H1 (cell line): ENCODE data around the gene CEP41. TPM values are rescaled to one million over a fixed set of nuclear protein-coding genes. Genes with fewer than 3 reads are reported as not detected.

Source experiments
- CTCF ChIA-PET: fragments of 300-600 bp; sonication (Branson Sonifier 250); formaldehyde crosslinking; loops from one replicate; lab custom pipeline; 2021; ENCODE audit not compliant: partially characterized antibody; lab: Charles Lee
- POLR2A ChIA-PET: fragments of 300-600 bp; sonication (Branson Sonifier 250); formaldehyde crosslinking; loops from one replicate; lab custom pipeline; 2021; ENCODE audit warnings: inconsistent platforms; ENCODE audit not compliant: partially characterized antibody; lab: Charles Lee
- DNase-seq, 2 experiments: peaks; one replicate each; pipeline versions ENCODE4 v3.0.0 to v3.0.0-alpha.2; 2010 to 2022; ENCODE audit warnings: low spot score in 2 of 2, low read depth in 1 of 2, mixed read lengths in 1 of 2
- FAIRE-seq: peaks from 2 replicates; lab custom pipeline; 2011; peaks lifted over from hg19 to GRCh38; lab: Jason Lieb, UNC
- H2AFZ ChIP-seq: 2 replicates; pipeline ENCODE4 v1.8.1; 2012; ENCODE audit warnings: low read length, inconsistent platforms
- H2AK5ac ChIP-seq: 2 replicates; pipeline ENCODE4 v1.6.1; 2013; ENCODE audit warnings: low read depth, low read length
- H2BK120ac ChIP-seq: replicated peaks from 2 replicates; pipeline ENCODE3; 2013; ENCODE audit warnings: low read depth, low read length, inconsistent platforms
- H2BK12ac ChIP-seq: 2 replicates; pipeline ENCODE4 v1.6.1; 2013; ENCODE audit warnings: low read depth, low read length
- H2BK15ac ChIP-seq: 2 replicates; pipeline ENCODE4 v1.6.1; 2013; ENCODE audit warnings: low read length
- H2BK20ac ChIP-seq: 2 replicates; pipeline ENCODE4 v1.6.1; 2013; ENCODE audit warnings: low read length
- H2BK5ac ChIP-seq: 2 replicates; pipeline ENCODE4 v1.6.1; 2013; ENCODE audit warnings: low read depth, low read length
- H3K14ac ChIP-seq: 2 replicates; pipeline ENCODE4 v1.6.1; 2013; ENCODE audit warnings: inconsistent platforms; ENCODE audit not compliant: insufficient read length
- H3K18ac ChIP-seq: 2 replicates; pipeline ENCODE4 v1.6.1; 2013; ENCODE audit warnings: low read length; ENCODE audit errors: extremely low read depth
- H3K23ac ChIP-seq: 2 replicates; pipeline ENCODE4 v1.6.1; 2013; ENCODE audit warnings: inconsistent platforms; ENCODE audit not compliant: insufficient read length
- H3K23me2 ChIP-seq: 2 replicates; pipeline ENCODE4 v1.6.1; 2013; ENCODE audit warnings: low read depth, low read length
- H3K27ac ChIP-seq: 2 replicates; pipeline ENCODE4 v1.6.1; 2011; ENCODE audit warnings: low read depth, low read length, inconsistent platforms
- H3K27me3 ChIP-seq, 4 experiments: replicated peaks in 1 of 4; 1 replicate in 1 of 4; 2 replicates in 3 of 4; pipeline versions ENCODE4 v1.6.1 to v1.8.1; 2011 to 2013; ENCODE audit warnings: low read length in 3 of 4, mild to moderate bottlenecking in 3 of 4, inconsistent platforms in 2 of 4, mixed read lengths in 2 of 4, moderate library complexity in 1 of 4; ENCODE audit not compliant: control insufficient read depth in 3 of 4, insufficient read depth in 3 of 4; ENCODE audit errors: extremely low read depth in 1 of 4
- H3K36me3 ChIP-seq, 4 experiments: 2 replicates each; pipeline versions ENCODE4 v1.6.1 to v1.8.1; 2011 to 2013; ENCODE audit warnings: mild to moderate bottlenecking in 4 of 4, low read length in 3 of 4, moderate library complexity in 2 of 4, control low read depth in 1 of 4, inconsistent platforms in 1 of 4; ENCODE audit not compliant: insufficient read depth in 4 of 4, control insufficient read depth in 2 of 4
- H3K4ac ChIP-seq: replicated peaks from 2 replicates; pipeline ENCODE3; 2013; ENCODE audit warnings: low read length, low read depth, mixed read lengths, inconsistent platforms; ENCODE audit not compliant: insufficient read length
- H3K4me1 ChIP-seq, 4 experiments: replicated peaks in 1 of 4; 1 replicate in 1 of 4; 2 replicates in 3 of 4; pipeline versions ENCODE4 v1.6.1 to v1.8.1; 2011 to 2013; ENCODE audit warnings: low read length in 3 of 4, inconsistent platforms in 2 of 4, mixed read lengths in 1 of 4; ENCODE audit not compliant: insufficient read depth in 4 of 4, control insufficient read depth in 3 of 4
- H3K4me2 ChIP-seq, 2 experiments: 2 replicates each; pipeline versions ENCODE4 v1.6.1 to v1.8.1; 2011 to 2013; ENCODE audit warnings: low read depth in 2 of 2, low read length in 2 of 2, control low read depth in 1 of 2, inconsistent platforms in 1 of 2, mild to moderate bottlenecking in 1 of 2; ENCODE audit not compliant: insufficient read depth in 1 of 2
- H3K4me3 ChIP-seq, 4 experiments: fragments of 200-600, 300-600 bp in 1 of 4; sonication (generic), shearing (Covaris generic), sonication (Bioruptor Twin) in 1 of 4; 2 replicates each; pipeline versions ENCODE4 v1.5.1 to v1.8.1; 2011 to 2016; ENCODE audit warnings: low read length in 4 of 4, low read depth in 3 of 4, control low read depth in 2 of 4, inconsistent platforms in 2 of 4, mild to moderate bottlenecking in 2 of 4, mixed read lengths in 1 of 4, moderate library complexity in 1 of 4; ENCODE audit not compliant: insufficient read depth in 2 of 4; ENCODE audit errors: extremely low read depth in 1 of 4
- H3K56ac ChIP-seq: replicated peaks from 2 replicates; pipeline ENCODE3; 2013; ENCODE audit warnings: low read depth, mild to moderate bottlenecking, mixed read lengths, low read length, inconsistent platforms; ENCODE audit not compliant: insufficient read length
- H3K79me1 ChIP-seq: 2 replicates; pipeline ENCODE4 v1.6.1; 2013; ENCODE audit warnings: low read depth, low read length, control low read depth
- H3K79me2 ChIP-seq, 2 experiments: 2 replicates each; pipeline versions ENCODE4 v1.6.1 to v1.8.1; 2012 to 2013; ENCODE audit warnings: low read length in 2 of 2, mild to moderate bottlenecking in 2 of 2, inconsistent platforms in 1 of 2; ENCODE audit not compliant: insufficient read depth in 2 of 2, control insufficient read depth in 1 of 2
- H3K9ac ChIP-seq, 4 experiments: replicated peaks in 1 of 4; 1 replicate in 1 of 4; 2 replicates in 3 of 4; pipeline versions ENCODE4 v1.6.1 to v1.8.1; 2011 to 2013; ENCODE audit warnings: low read depth in 3 of 4, low read length in 3 of 4, control low read depth in 2 of 4, mild to moderate bottlenecking in 2 of 4, moderate library complexity in 2 of 4, inconsistent platforms in 1 of 4; ENCODE audit errors: extremely low read depth in 1 of 4
- H3K9me3 ChIP-seq, 2 experiments: 2 replicates each; pipeline versions ENCODE4 v1.6.1 to v1.8.1; 2012 to 2013; ENCODE audit warnings: mild to moderate bottlenecking in 2 of 2, moderate library complexity in 2 of 2, control low read depth in 1 of 2, inconsistent platforms in 1 of 2, low read depth in 1 of 2, low read length in 1 of 2, mixed read lengths in 1 of 2; ENCODE audit not compliant: insufficient read depth in 2 of 2
- H4K20me1 ChIP-seq, 2 experiments: replicated peaks in 1 of 2; 2 replicates each; pipeline versions ENCODE3 to v1.8.1; 2011 to 2013; ENCODE audit warnings: inconsistent platforms in 2 of 2, low read length in 2 of 2, mild to moderate bottlenecking in 1 of 2; ENCODE audit not compliant: insufficient read depth in 2 of 2, control insufficient read depth in 1 of 2
- H4K5ac ChIP-seq: 2 replicates; pipeline ENCODE4 v1.6.1; 2013; ENCODE audit warnings: low read length, low read depth, mixed read lengths, inconsistent platforms; ENCODE audit not compliant: insufficient read length
- H4K8ac ChIP-seq: 2 replicates; pipeline ENCODE4 v1.8.0; 2013; ENCODE audit warnings: mild to moderate bottlenecking, moderate library complexity, low read length, inconsistent platforms; ENCODE audit not compliant: insufficient read depth; ENCODE audit errors: extremely low read depth
- H4K91ac ChIP-seq: replicated peaks from 2 replicates; pipeline ENCODE3; 2013; ENCODE audit warnings: low read length, mixed read lengths, inconsistent platforms; ENCODE audit not compliant: insufficient read length
- BCL11A ChIP-seq, 2 experiments: IDR thresholded peaks; one replicate each; pipeline ENCODE4 v1.6.1; 2011; ENCODE audit warnings: low read depth in 2 of 2, low read length in 2 of 2, mild to moderate bottlenecking in 2 of 2
- EGR1 ChIP-seq: IDR thresholded peaks from 2 replicates; pipeline ENCODE4 v1.6.1; 2011; ENCODE audit warnings: low read depth, low read length, borderline replicate concordance
- FOSL1 ChIP-seq: IDR thresholded peaks from 2 replicates; pipeline ENCODE4 v1.6.1; 2011; ENCODE audit warnings: mild to moderate bottlenecking, low read depth, low read length, moderate library complexity; ENCODE audit not compliant: insufficient read depth
- KDM1A ChIP-seq: fragments of 200-600, 300-600 bp; sonication (generic); IDR thresholded peaks from 2 replicates; pipeline ENCODE4 v1.7.1; 2016; ENCODE audit warnings: mild to moderate bottlenecking, low read length, borderline replicate concordance
- KDM5A ChIP-seq: fragments of 200-600 bp; IDR thresholded peaks from 2 replicates; pipeline ENCODE4 v1.7.1; 2012; ENCODE audit warnings: mild to moderate bottlenecking, low read length, inconsistent platforms, mixed read lengths
- SP2 ChIP-seq: IDR thresholded peaks from 2 replicates; pipeline ENCODE4 v1.6.1; 2012; ENCODE audit warnings: mild to moderate bottlenecking, low read length, inconsistent platforms
- SP4 ChIP-seq: IDR thresholded peaks from 2 replicates; pipeline ENCODE4 v1.6.1; 2012; ENCODE audit warnings: low read length, inconsistent platforms
- SUZ12 ChIP-seq: fragments of 200-600 bp; sonication (generic); IDR thresholded peaks from 2 replicates; pipeline ENCODE4 v1.6.1; 2012; ENCODE audit warnings: mild to moderate bottlenecking, inconsistent platforms, low read length, moderate library complexity, mixed read lengths
- WGBS, 2 experiments: shearing (Covaris generic) in 1 of 2; methylation state at CpG; one replicate each; pipeline versions ENCODE4 v1.1.6 to v1.1.7; 2013 to 2015; ENCODE audit warnings: low lambda C conversion rate in 2 of 2, mixed read lengths in 2 of 2, inconsistent platforms in 1 of 2, low coverage in 1 of 2, missing lambda C conversion rate in 1 of 2; ENCODE audit not compliant: insufficient replicate concordance in 2 of 2, insufficient coverage in 1 of 2, insufficient read length in 1 of 2; ENCODE audit errors: extremely low coverage in 1 of 2, missing lambda C conversion rate in 1 of 2; 5-methylcytosine and 5-hydroxymethylcytosine counted together
- polyA plus RNA-seq, 7 experiments: library from polyadenylated mRNA; depleted of rRNA in 3 of 7; stranded (reverse) in 5 of 7; unstranded in 2 of 7; fragments of >200 nt in 5 of 7; fragments of 200-250 nt in 2 of 7; gene quantifications; 1 replicate in 5 of 7; 2 replicates in 1 of 7; 4 replicates in 1 of 7; pipeline versions ENCODE4 v1.2.1 to v1.2.3, GENCODE V29; 2011 to 2013; ENCODE audit warnings: missing spikeins in 2 of 7, mixed read lengths in 2 of 7
- total RNA-seq: library from RNA; stranded (reverse); fragmentation: NEBNext Ultra II Directional; extraction: Animal tissue kit (Norgen Biotek cat#: 25700); gene quantifications from 2 replicates; pipeline ENCODE4 v1.2.1, GENCODE V29; 2021
- TF ChIP-seq, protein P1 (sequence below): IDR thresholded peaks from 2 replicates; pipeline ENCODE4 v1.6.1; 2012; ENCODE audit warnings: low read length, inconsistent platforms
- TF ChIP-seq, protein P2 (sequence below): IDR thresholded peaks from 2 replicates; pipeline ENCODE4 v1.6.1; 2012; ENCODE audit warnings: inconsistent platforms
- TF ChIP-seq, protein P3 (sequence below): IDR thresholded peaks from 2 replicates; pipeline ENCODE4 v1.6.1; 2011; ENCODE audit warnings: low read length, improper control_type of control experiment

Gene CEP41
- total and polyA plus RNA-seq, 2 of the 8 experiments (the other 6 are each of a cell fraction or from before 2014, with no cell fraction given) = 9.3 to 12.8 TPM

DNA sequence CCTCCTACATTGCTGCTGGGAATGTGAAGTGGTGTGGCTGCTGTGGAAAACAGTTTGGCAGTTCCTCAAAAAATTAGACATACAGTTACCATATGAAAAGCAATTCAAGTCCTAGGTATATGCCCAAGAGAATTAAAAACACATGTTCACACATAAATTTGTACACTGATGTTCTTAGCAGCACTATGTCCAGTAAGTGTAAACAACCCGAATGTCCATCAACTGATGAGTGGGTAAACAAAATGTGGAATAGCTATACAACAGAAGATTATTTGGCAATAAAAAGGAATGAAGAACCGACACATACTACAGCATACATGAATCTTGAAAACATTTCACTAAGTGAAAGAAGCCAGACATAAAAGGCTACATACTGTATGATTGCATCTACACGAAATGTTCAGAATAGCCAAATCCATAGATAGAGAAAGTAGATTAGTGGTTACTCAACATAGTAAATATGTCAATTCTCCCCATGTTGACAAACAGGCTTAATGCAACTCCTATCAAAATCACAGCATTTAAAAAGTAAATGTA, 17.2 kb downstream of the CEP41 start:
- Histone ChIP-seq H3K14ac (no peak overlapping the region), H3K27ac (no peak overlapping the region), H4K8ac (no peak overlapping the region), H2BK5ac (no peak overlapping the region), H4K91ac (no peak overlapping the region), H3K79me1 (no peaks in the 10 kb centered on the region), H4K20me1 (no peaks in the 10 kb centered on the region), H2AFZ (no peak overlapping the region), H2AK5ac (no peak overlapping the region), H2BK12ac (no peak overlapping the region), H3K9ac (no peak overlapping the region), H3K9me3 (no peaks in the 10 kb centered on the region), H2BK20ac (no peak overlapping the region), H3K4me2 (no peak overlapping the region), H4K5ac (no peak overlapping the region), H3K23ac (no peak overlapping the region), H3K4ac (no peak overlapping the region), H3K18ac (no peak overlapping the region), H3K79me2 (no peaks in the 10 kb centered on the region), H3K56ac (no peak overlapping the region), H3K23me2 (no peaks in the 10 kb centered on the region), H3K4me1 (peaks cover 0 to 2% (median 0%) of the 10 kb centered on the region in 4 experiments; a peak in 2 of 7 replicates), H2BK15ac (no peak overlapping the region), H3K27me3 (no peaks in the 10 kb centered on the region), H3K4me3 (no peak overlapping the region), H2BK120ac (no peak overlapping the region), H3K36me3 (no peaks in the 10 kb centered on the region)
- ChIA-PET POLR2A (interaction anchor here (0.9 kb wide), 1 partner anchor 11 kb away, joined by 4 read pairs; no protein-coding TSS in a partner anchor), CTCF (interaction anchor here (0.6 kb wide), 1 partner anchor 714 kb away, joined by 3 read pairs; no protein-coding TSS in a partner anchor)
- DNase-seq (no peak), FAIRE-seq (no peak)
- WGBS, 2 experiments = 84% methylated on average over 3 of the region's 3 CpGs; no CpG with 5 or more reads in 1 of the 2 experiments
- no peak for TF ChIP-seq SUZ12
- no peak for TF ChIP-seq FOSL1
- TF ChIP-seq SP2 = no peak
- no peak for TF ChIP-seq EGR1
- TF ChIP-seq, protein P1, sequence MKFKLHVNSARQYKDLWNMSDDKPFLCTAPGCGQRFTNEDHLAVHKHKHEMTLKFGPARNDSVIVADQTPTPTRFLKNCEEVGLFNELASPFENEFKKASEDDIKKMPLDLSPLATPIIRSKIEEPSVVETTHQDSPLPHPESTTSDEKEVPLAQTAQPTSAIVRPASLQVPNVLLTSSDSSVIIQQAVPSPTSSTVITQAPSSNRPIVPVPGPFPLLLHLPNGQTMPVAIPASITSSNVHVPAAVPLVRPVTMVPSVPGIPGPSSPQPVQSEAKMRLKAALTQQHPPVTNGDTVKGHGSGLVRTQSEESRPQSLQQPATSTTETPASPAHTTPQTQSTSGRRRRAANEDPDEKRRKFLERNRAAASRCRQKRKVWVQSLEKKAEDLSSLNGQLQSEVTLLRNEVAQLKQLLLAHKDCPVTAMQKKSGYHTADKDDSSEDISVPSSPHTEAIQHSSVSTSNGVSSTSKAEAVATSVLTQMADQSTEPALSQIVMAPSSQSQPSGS = no peak
- no peak for TF ChIP-seq KDM5A
- no peak for TF ChIP-seq BCL11A (IDR thresholded peaks at IDR 0.05; ENCODE audit: low read depth in 2 of 2, low read length in 2 of 2)
- TF ChIP-seq, protein P2, sequence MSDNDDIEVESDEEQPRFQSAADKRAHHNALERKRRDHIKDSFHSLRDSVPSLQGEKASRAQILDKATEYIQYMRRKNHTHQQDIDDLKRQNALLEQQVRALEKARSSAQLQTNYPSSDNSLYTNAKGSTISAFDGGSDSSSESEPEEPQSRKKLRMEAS = no peak
- TF ChIP-seq SP4 = no peak
- no peak for TF ChIP-seq KDM1A
- TF ChIP-seq, protein P3, sequence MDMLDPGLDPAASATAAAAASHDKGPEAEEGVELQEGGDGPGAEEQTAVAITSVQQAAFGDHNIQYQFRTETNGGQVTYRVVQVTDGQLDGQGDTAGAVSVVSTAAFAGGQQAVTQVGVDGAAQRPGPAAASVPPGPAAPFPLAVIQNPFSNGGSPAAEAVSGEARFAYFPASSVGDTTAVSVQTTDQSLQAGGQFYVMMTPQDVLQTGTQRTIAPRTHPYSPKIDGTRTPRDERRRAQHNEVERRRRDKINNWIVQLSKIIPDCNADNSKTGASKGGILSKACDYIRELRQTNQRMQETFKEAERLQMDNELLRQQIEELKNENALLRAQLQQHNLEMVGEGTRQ = no peak
